Activated CD4-positive, alpha-beta T cell treated with anti-CD3 and anti-CD28 coated beads, Interleukin-2, amount 10 ng/mL, durations not matched to agents 24 days and 14 days (primary cell): ENCODE results near the gene STEAP1B. TPM values are rescaled to one million over a fixed set of nuclear protein-coding genes. Genes with fewer than 3 reads are reported as not detected.
"Not testable (repeated sequence)": the region's sequence is repeated elsewhere in the genome, so short reads cannot be mapped to it uniquely, and the experiment has no call there.

ENCODE experiments used
- DNase-seq: peaks from one replicate; pipeline ENCODE4 v3.0.0; 2022
- H3K27ac Mint-ChIP-seq: one replicate; pipeline ENCODE4 v1.8.0; 2022; ENCODE audit warnings: mild to moderate bottlenecking, mixed read lengths
- H3K27me3 Mint-ChIP-seq: one replicate; pipeline ENCODE4 v1.8.0; 2022; ENCODE audit warnings: mixed read lengths
- H3K36me3 Mint-ChIP-seq: one replicate; pipeline ENCODE4 v1.8.0; 2022; ENCODE audit warnings: low read depth, mild to moderate bottlenecking, mixed read lengths
- H3K4me1 Mint-ChIP-seq: one replicate; pipeline ENCODE4 v1.8.0; 2021; ENCODE audit warnings: mixed read lengths
- H3K4me3 Mint-ChIP-seq: one replicate; pipeline ENCODE4 v1.8.0; 2022; ENCODE audit warnings: mild to moderate bottlenecking, moderate library complexity, mixed read lengths
- H3K9me3 Mint-ChIP-seq: one replicate; pipeline ENCODE4 v1.8.0; 2021; ENCODE audit warnings: mixed read lengths
- intact Hi-C: fragments of 100-400 bp; cut with micrococcal nuclease; formaldehyde crosslinking; loops from one replicate; pipeline ENCODE4 v1.15.1; 2023
- total RNA-seq: library from RNA; stranded (reverse); gene quantifications from 2 replicates; pipeline ENCODE4 v1.2.3, GENCODE V29; 2022

STEAP1B gene
- total RNA-seq, 1 donor from 2014 or later, result 0.21 TPM

DNA sequence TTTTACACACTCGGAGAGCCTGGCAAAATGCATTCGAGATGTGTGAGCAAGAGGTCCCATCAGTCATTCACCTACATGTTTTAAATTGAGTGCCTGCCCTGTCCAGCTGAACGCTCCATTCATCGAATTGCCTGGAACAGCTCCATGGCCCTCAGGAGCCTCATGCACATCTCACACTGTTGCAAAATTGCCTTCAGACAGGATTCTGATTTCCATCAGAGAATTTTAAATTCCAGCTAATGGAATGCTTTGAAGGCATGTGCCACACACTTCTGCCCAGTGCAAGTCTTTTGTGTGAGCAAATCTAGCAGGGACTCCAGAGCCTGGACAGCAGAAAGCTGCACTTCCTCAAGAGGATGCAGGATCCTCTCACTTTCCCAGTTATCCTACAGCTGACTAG lies 17.0 kb upstream of the STEAP1B start:
- H3K36me3 Mint-ChIP-seq, H3K27ac Mint-ChIP-seq, H3K4me1 Mint-ChIP-seq, intact Hi-C loops, H3K9me3 Mint-ChIP-seq, DNase-seq, H3K4me3 Mint-ChIP-seq: not testable (repeated sequence)
- peaks cover 17% of the 10 kb centered on the region for H3K27me3 Mint-ChIP-seq

DNA sequence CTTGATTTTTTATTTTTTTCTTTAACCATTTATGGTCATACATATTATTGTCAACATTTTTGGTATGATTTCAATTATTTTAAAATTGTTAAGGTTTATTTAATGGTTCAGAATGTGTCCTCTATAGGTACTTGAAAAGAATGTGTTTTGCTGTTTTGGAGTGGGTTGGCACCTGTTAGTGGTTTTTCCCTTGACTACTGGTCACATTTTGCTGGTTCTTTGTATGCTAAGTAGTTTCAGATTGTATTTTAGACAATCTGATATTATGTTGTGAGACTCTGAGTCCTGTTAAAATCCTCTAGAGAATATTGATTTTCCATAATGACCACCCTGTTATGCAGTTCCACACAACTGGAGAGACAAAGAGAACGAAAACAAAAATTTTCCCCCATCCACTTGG lies 15.0 kb upstream of the STEAP1B start:
- intact Hi-C loops, H3K4me1 Mint-ChIP-seq, H3K27ac Mint-ChIP-seq, H3K4me3 Mint-ChIP-seq, DNase-seq, H3K9me3 Mint-ChIP-seq, H3K36me3 Mint-ChIP-seq: not testable (repeated sequence)
- peaks cover 14% of the 10 kb centered on the region for H3K27me3 Mint-ChIP-seq

- H3K9me3 Mint-ChIP-seq, H3K4me1 Mint-ChIP-seq, DNase-seq, H3K4me3 Mint-ChIP-seq, H3K36me3 Mint-ChIP-seq, H3K27ac Mint-ChIP-seq, intact Hi-C loops: not testable (repeated sequence)
- peaks cover 21% of the 10 kb centered on the region for H3K27me3 Mint-ChIP-seq
These were observed 7.3 kb upstream of the STEAP1B start for GRCh38 chr7:22507320-22507719.

- H3K4me3 Mint-ChIP-seq, H3K4me1 Mint-ChIP-seq, H3K27ac Mint-ChIP-seq, H3K9me3 Mint-ChIP-seq, H3K36me3 Mint-ChIP-seq, DNase-seq, intact Hi-C loops: not testable (repeated sequence)
- H3K27me3 Mint-ChIP-seq, result peaks cover 21% of the 10 kb centered on the region
These were observed 6.5 kb upstream of the STEAP1B start for GRCh38 chr7:22506316-22507020.

DNA sequence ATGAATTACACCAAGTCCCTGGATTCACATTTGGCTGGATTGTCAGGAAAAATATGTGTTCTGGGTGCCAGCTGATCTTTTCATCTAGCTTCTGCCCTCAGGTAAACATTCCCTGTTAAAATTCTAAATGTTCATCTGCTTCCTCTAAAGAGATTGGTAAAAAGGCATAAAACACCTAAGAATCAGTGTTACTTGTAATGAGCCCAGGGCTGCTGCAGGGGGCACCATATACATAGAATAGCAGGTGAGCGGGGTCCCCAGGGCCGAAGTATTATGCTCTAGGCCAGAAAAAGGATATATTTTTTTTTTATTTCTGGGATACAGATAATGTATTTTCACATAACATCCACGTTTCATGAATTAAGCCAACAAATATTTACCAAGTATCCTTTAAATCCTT lies 4.5 kb upstream of the STEAP1B start:
- intact Hi-C loops, H3K9me3 Mint-ChIP-seq, H3K27ac Mint-ChIP-seq, H3K4me3 Mint-ChIP-seq, H3K4me1 Mint-ChIP-seq, H3K36me3 Mint-ChIP-seq: not testable (repeated sequence)
- peaks cover 26% of the 10 kb centered on the region for H3K27me3 Mint-ChIP-seq
- DNase-seq, result peak; percentile 31

GRCh38 chr7:22502104-22502503 lies 2.1 kb upstream of the STEAP1B start:
- intact Hi-C loops, H3K36me3 Mint-ChIP-seq, H3K27ac Mint-ChIP-seq, H3K9me3 Mint-ChIP-seq, H3K4me1 Mint-ChIP-seq, DNase-seq, H3K4me3 Mint-ChIP-seq: not testable (repeated sequence)
- peaks cover 36% of the 10 kb centered on the region for H3K27me3 Mint-ChIP-seq

- H3K4me1 Mint-ChIP-seq, H3K27ac Mint-ChIP-seq, H3K9me3 Mint-ChIP-seq, H3K4me3 Mint-ChIP-seq, H3K36me3 Mint-ChIP-seq: not testable (repeated sequence)
- peak; percentile 61 for DNase-seq
- H3K27me3 Mint-ChIP-seq, result peaks cover 39% of the 10 kb centered on the region
- intact Hi-C loops, result loop anchor here (2.0 kb wide), 1 partner anchor 399 kb away; no protein-coding TSS in a partner anchor
These were observed 1.3 kb upstream of the STEAP1B start for GRCh38 chr7:22501336-22501735.

- H3K27me3 Mint-ChIP-seq, result peaks cover 37% of the 10 kb centered on the region
- H3K4me3 Mint-ChIP-seq, result no peak overlapping the region
These were observed 944 bp downstream of the STEAP1B start for GRCh38 chr7:22499044-22499443.

DNA sequence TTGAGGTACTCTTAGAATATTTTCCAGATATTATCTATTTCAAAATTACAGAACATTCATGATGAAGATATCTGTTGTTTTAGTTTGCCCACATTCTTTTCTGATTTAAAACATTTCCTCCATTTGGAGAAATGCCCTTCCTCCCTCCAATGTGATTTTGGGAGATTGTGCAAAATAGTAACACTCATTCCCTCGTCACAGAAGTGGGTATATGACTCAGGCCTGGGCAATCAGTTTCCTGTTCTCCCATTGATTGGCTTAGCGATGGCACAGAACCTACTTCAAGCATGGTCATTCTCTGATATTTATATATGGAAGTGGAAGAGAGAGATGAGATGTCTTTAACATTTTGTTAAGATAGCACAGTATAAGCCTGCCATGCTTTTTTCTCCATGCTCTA lies 3.1 kb downstream of the STEAP1B start:
- H3K36me3 Mint-ChIP-seq, H3K4me3 Mint-ChIP-seq, DNase-seq, H3K9me3 Mint-ChIP-seq, H3K27ac Mint-ChIP-seq, H3K4me1 Mint-ChIP-seq, intact Hi-C loops: not testable (repeated sequence)
- peaks cover 31% of the 10 kb centered on the region for H3K27me3 Mint-ChIP-seq

More at GRCh38 chr7:22499044-22499443, 944 bp downstream of the STEAP1B start:
- peak; percentile 22 for DNase-seq
- no peaks in the 10 kb centered on the region for H3K9me3 Mint-ChIP-seq
- H3K27ac Mint-ChIP-seq, result no peak overlapping the region
- intact Hi-C loops, result no loop called here
- no peaks in the 10 kb centered on the region for H3K36me3 Mint-ChIP-seq
- H3K4me1 Mint-ChIP-seq, result peaks cover 3% of the 10 kb centered on the region

DNA sequence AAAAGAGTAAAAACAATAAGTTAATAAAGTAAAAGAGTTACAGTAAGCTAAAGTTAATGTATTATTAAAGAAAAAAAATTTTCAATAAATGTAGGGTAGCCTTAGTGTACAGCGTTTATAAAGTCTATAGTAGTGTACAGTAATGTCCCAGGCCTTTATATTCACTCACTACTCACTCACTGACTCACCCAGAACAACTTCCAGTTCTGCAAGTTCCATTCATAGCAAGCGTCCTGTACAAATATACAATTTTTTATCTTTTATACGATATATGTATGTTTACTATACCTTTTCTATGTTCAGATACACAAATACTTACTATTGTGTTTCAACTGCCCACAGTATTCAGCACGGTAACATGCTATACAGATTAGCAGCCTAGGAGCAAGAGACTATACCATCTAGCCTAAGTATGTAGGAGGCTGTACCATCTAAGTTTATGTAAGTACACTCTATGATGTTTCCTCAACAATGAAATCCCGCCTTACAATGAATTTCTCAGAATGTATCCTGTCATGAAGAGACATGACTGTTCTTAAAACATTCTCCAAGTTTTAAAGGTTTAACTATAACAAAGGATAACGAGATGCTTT lies 3.6 kb downstream of the STEAP1B start:
- H3K27ac Mint-ChIP-seq, intact Hi-C loops, H3K4me3 Mint-ChIP-seq, H3K4me1 Mint-ChIP-seq, DNase-seq, H3K36me3 Mint-ChIP-seq, H3K9me3 Mint-ChIP-seq: not testable (repeated sequence)
- peaks cover 36% of the 10 kb centered on the region for H3K27me3 Mint-ChIP-seq

GRCh38 chr7:22493160-22493925 lies 6.6 kb downstream of the STEAP1B start:
- H3K9me3 Mint-ChIP-seq, intact Hi-C loops, H3K4me3 Mint-ChIP-seq, H3K27ac Mint-ChIP-seq, H3K4me1 Mint-ChIP-seq, H3K36me3 Mint-ChIP-seq: not testable (repeated sequence)
- DNase-seq, result peak; percentile 34
- H3K27me3 Mint-ChIP-seq, result peaks cover 34% of the 10 kb centered on the region

- peaks cover 20% of the 10 kb centered on the region for H3K27me3 Mint-ChIP-seq
- H3K36me3 Mint-ChIP-seq, result no peaks in the 10 kb centered on the region
- no peak overlapping the region for H3K27ac Mint-ChIP-seq
- peaks cover 2% of the 10 kb centered on the region for H3K4me1 Mint-ChIP-seq
- no peak overlapping the region for H3K4me3 Mint-ChIP-seq
- peak; percentile 89 for DNase-seq
- intact Hi-C loops, result loop anchor here (1.0 kb wide), 2 partner anchors 379 to 386 kb away; no protein-coding TSS in a partner anchor
- no peaks in the 10 kb centered on the region for H3K9me3 Mint-ChIP-seq
These were observed 11.1 kb downstream of the STEAP1B start for GRCh38 chr7:22488643-22489462.

- intact Hi-C loops, result no loop called here
- DNase-seq, result no peak
- Mint-ChIP-seq H3K36me3 (no peaks in the 10 kb centered on the region), H3K4me1 (peaks cover 2% of the 10 kb centered on the region), H3K27ac (no peak overlapping the region), H3K9me3 (no peaks in the 10 kb centered on the region), H3K4me3 (no peak overlapping the region), H3K27me3 (peaks cover 16% of the 10 kb centered on the region)
These were observed 11.9 kb downstream of the STEAP1B start for GRCh38 chr7:22487978-22488642.
